HG03520 (cell line): ENCODE measurements around the gene LGSN.
A peak's percentile ranks its signal among the peaks of the same experiment; 100 is the strongest.
"Not testable (repeated sequence)": the region's sequence is repeated elsewhere in the genome, so short reads cannot be mapped to it uniquely, and the experiment has no call there.

Source experiments
- ATAC-seq: cut with Tn5 transposase; IDR thresholded peaks from one replicate; pipeline ENCODE4 v1.9.1; 2021; ENCODE audit warnings: mild to moderate bottlenecking, moderate library complexity; ENCODE audit not compliant: unreplicated experiment

The LGSN gene

DNA sequence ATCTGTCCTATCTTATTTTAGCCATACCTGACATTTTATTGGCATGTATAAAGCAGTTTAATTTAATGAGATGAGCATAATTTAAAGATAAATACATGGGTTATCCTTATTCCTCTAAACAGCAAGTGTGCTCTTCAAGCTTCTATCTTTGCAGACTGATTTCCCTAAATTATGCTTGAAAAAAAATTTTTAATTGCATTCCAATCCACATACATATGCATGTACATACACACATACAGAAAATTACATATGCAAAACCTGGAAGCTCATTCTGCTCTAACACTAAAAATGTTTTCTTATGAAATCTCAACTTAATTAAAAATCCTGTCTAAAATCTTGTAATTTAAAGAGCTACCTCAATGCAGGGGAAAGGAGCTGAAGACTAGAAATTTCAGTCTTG lies 73.2 kb downstream of the LGSN start:
- ATAC-seq = no peak

DNA sequence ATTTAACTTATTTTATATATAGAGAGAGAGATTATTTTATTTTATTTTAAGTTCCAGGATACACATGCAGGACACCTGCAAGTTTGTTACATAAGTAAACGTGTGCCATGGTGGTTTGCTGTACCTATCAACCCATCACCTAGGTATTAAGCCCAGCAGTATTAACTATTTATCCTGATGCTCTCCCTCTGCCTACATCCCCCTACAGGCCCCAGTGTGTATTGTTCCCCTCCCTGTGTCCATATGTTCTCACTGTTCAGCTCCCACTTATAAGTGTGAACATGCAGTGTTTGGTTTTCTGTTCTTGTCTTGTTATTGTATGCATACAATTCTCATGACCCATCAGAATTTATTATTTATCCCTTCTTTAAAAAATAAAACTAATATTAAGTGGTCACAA lies 73.9 kb downstream of the LGSN start:
- ATAC-seq = peak; percentile 69

DNA sequence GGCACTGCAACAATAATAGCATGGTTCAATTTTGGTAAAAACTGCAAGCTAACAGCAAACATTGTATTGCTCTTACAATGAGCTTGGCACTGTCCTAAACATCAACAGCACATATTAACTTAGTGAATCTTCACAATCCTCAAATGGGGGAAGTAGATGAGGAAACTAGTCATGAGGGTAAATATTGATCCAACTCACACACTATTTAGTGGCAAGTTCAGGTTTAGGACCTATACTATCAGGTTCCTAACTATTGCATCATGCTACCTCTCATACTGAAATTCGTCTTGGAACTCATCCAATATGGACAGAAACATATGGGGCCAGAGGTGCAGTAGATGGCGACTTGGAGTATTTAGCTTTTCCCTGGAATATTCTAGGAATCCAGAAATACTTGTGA lies 74.4 kb downstream of the LGSN start:
- no peak for ATAC-seq

DNA sequence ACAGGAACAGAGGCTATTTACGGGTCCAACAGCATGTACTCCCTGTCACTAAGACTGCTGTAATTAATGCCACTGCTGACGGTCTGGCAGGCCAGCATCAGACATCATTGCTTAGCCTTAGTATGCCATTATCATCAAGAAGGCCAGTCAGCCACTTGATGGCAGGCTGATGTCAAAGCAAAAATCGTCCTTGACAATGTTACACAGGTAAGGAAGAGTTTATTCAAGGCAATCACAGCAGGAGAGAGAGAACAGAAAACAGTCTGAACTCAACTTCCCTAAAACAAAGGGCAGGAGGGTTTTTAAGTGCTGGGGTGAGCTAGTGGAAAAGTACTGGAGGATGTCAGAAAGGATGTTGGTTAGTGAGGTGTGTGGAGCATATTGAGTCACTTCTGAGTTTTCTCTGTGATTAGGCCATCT lies 83.4 kb downstream of the LGSN start:
- ATAC-seq = peak; percentile 92

DNA sequence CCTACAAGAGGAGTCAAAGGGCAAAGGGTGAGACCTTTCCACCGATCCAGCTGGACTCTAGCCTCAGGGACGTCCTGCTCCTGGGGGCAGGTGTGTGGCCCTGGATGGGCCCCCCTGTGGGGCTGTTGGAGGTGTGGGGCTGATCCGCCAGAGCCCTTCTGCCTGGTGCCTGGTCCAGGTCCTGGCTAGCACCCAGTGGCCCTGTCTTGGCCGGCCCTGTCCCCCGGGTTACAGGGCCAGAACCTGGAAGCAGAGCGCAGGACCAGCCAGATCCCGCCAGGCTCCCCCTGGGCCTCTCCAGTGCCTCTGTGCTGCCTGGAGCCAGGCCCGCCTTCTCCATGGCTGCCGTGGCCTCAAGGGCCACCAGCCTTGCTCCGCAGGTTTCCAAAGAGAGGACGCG lies 89.3 kb downstream of the LGSN start:
- ATAC-seq = not testable (repeated sequence)

DNA sequence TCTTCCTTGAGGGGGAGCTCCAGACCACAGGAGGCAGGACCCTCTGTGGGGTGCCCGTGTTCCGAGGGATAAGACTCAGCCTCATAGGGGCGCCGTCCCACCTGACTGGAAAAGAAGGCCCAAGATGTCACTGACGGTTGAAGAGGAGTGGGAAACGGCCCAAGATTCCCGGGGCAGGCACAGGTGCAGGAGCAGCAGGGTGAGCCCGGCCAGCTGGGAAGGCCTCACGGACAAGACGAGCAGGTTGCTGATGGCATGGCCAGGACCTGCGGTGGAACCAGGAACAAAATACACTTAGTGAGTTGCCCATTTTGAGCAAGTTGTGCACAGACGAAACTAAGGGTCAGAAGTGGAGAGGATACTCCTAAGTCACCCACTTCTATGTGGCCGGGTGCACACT lies 89.8 kb downstream of the LGSN start:
- not testable (repeated sequence) for ATAC-seq

DNA sequence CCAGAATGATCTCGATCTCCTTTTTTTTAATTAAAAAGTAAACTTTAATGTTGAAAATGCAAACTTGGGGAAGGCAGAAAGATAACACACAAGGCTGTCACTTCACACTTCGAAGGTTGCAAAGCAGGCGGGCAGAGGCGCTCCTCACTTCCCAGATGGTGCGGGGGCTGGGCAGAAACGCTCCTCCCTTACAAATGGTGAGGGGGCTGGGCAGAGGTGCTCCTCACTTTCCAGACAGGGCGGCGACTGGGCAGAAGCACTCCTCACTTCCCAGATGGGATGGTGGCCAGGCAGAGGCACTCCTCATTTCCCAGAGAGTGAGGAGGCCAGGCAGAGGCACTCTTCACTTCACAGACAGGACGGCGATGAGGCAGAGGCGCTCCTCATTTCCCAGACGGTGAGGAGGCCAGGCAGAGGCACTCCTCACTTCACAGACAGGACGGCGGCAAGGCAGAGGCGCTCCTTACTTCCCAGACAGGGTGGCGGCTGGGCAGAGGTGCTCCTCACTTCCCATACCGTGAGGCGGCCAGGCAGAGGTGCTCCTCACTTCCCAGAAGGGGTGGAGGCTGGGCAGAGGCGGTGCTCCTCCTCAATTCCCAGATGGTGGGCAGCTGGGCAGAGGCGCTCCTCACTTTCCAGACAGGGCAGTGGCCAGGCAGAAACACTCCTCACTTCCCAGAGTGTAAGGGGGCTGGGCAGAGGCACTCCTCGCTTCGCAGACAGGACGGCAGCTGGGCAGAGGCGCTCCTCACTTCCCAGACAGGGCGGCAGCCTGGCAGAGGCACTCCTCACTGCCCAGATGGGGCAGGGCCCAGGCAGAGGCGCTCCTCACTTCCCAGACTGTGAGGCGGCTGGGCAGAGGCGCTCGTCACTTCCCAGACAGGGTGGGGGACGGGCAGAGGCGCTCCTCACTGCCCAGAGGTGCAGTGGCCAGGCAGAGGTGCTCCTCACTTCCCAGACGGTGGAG lies 91.6 kb downstream of the LGSN start:
- ATAC-seq = not testable (repeated sequence)

DNA sequence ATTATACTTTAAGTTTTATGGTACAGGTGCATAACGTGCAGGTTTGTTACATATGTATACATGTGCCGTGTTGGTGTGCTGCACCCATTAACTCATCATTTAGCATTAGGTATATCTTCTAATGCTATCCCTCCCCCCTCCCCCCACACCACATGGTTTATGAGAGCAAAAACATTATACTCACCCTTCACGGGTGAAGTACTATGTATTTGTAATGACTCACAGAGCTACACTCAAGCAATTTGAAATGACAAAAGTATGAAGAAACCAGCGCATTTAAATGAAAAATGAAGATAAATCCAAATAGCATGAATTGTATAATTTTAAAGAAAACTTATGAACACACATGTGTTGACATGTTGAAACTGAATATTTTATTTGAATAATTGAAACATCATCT lies 93.8 kb downstream of the LGSN start:
- not testable (repeated sequence) for ATAC-seq
